GM19395 (cell line): ENCODE results near the gene FGFRL1.
"Not testable (repeated sequence)": the region's sequence is repeated elsewhere in the genome, so short reads cannot be mapped to it uniquely, and the experiment has no call there.

Experiments used
- ATAC-seq: cut with Tn5 transposase; IDR thresholded peaks from one replicate; pipeline ENCODE4 v1.9.1; 2021; ENCODE audit warnings: mild to moderate bottlenecking, moderate library complexity; ENCODE audit not compliant: unreplicated experiment

FGFRL1 gene

DNA sequence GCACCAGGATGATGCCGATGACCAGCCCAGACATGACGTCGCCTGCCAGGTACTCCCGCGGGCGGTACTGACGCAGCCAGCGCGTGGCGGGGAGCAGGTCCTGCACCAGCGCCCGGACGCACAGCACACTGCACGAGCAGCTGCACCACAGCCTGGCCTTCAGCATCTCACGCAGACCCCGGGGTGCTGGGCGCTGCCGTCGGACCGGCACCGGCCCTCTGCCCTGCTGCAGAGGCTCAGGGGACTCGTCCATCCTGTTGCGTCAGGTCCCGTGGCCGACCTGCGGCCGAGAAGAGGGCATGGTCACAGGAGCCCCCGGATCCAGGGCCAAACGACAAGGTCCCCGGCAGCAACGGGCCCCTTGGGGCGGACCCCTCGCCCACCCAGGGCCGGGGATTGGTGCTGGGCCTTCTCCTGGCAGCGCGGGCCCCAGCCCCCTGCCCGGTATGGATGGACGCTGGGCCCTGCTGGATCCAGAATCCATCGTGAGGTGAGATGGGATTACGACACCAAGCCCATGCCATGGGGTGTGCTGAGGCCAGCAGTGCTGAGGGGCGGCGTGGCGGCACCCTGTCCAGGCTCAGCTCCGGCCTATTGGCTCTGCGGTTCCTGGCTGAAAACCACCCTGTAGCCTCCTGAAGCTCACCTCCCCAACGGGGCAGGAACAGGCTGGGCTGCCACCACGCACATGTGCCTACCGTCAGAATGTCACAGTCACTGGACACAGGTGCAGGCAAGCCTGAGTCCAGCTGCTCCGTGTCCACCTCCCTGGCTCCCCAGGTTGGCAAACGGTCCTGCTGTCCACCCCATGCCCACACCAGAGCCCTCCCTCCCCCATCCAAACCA, 19.8 kb upstream of the FGFRL1 start:
- no peak for ATAC-seq

- no peak for ATAC-seq
These were observed 18.9 kb upstream of the FGFRL1 start for GRCh38 chr4:992297-993110.

DNA sequence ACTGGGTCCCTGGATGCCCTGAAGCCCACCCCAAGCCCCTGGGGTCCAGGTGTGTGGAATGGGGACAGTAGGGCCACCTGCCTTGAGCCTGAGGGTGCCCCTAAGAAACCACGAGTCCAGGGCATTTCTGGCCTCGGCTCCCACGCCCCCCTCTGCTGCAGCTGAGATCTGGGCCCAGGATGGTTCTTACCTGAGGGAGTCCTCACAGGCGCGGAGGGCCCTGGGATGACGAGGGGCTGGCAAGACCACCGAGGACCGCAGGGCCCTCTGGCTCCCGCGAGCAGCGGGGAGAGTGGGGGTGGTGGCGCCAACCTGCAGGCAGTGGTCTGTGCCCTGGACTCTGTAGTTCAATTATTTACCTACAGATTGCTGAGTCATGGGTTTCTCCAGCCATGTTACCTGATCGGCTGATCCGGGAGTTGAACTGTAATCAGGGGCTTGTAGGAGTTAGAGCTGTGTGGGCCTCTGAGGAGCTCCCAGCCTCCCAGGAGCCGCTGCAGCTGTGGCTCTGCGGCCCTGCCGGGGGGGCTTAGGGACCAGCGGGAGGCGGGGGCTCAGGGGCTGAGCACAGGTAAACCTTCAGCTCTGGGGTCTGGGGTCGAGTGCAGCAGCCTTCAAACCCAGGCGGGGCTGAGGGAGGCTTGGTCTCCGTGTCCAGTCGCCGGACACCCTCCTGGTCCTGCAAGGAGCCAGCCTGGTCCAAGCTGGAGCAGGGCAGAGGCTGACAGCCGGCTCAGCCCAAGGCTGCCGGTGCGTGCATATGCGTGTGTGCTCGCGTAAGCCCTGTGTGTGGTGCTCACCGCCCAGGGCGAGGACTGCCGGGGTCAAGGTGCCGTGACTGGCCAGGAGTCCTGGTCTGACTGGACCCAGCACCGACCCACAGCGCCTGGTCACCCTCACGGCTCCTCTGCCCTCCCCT, 18.1 kb upstream of the FGFRL1 start, which contains the start of gene SLC26A1:
TSS of gene SLC26A1 (minus strand) at position 294 of the 919 bp plus-strand sequence. CDS start 1,701 bp downstream, outside the sequence.
- ATAC-seq = no peak

DNA sequence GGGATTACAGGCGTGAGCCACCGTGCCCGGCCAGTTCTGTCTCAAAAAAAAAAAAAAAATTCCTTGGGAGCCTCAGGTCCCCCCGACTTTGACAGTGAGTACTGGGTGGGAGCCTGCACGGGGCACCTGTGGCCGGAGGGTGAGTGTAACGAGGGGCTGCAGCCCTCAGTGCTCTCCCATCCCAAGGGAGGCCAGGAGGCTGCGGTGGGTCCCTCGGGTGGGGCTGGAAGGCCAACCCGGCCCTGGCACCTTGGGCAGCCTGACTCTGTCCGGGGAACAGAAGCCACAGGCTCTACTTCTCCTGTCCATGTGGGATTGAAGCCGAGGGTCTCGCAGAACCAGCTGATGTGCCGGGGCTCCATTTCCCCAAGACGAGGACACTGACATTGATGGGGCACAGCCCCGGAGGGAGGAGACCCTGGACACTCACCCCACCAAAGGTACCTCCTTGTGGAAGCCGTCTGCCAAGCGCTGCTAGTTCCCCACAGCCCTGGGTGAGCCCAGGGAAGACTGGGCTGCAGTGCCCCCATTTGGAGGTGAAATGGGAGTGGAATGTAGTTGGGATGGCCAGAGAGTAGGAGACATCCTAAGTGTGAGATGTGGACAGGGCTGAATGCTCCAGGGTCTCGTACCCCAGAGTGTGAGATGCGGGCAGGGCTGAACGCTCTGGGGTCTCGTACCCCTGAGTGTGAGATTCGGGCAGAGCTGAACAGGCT, 16.0 kb upstream of the FGFRL1 start:
- ATAC-seq = no peak

DNA sequence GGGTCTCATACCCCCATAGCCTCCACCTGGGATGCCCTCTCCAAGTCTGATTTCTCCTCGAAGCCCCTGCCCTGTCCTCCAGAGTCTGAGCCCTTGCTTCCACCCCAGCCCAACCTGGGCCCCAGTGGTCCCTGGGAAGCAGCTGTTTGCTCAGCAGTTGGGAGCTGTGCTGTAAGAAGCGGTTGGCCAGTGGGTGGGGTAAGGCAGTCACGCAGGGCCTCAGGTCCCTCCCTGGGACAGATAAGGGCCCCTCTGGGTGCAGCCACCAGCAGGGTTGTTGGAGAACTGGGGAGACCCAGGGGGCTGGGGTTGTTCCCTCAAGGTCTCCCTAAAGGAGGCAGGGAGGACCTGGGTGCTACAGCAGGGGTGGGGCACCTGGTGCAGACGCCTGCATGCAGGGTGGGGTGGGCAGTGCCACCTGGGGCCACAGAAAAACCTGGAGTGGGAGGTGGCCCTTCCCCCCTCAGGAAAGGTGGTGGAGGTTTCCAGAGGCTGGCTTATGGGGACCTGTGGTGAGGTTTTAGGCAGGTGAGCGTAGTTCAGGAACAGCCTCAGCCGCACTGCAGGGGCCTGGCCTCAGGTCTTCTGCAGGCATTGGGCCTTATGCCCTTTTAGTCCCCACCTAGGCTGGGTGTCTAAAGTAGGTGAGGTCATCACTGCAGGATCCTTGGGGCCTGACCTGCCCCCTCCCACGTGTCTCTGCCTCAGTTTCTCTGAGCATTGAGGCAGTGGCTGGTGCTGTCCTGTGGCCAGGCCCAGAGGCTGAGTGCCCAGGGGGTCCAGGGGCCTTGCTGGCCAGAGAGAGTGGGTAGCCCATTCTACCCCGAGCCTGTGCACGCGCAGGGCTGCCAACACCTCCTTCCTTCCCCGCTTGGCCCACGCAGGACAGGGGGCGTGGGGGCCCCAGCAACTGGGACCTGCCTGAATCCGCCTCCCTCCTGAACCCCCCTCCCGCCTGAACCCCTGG, 15.1 kb upstream of the FGFRL1 start:
- no peak for ATAC-seq

GRCh38 chr4:996997-997374, 14.4 kb upstream of the FGFRL1 start:
- no peak for ATAC-seq

- ATAC-seq = no peak
These were observed 13.9 kb upstream of the FGFRL1 start for GRCh38 chr4:997375-998071.

DNA sequence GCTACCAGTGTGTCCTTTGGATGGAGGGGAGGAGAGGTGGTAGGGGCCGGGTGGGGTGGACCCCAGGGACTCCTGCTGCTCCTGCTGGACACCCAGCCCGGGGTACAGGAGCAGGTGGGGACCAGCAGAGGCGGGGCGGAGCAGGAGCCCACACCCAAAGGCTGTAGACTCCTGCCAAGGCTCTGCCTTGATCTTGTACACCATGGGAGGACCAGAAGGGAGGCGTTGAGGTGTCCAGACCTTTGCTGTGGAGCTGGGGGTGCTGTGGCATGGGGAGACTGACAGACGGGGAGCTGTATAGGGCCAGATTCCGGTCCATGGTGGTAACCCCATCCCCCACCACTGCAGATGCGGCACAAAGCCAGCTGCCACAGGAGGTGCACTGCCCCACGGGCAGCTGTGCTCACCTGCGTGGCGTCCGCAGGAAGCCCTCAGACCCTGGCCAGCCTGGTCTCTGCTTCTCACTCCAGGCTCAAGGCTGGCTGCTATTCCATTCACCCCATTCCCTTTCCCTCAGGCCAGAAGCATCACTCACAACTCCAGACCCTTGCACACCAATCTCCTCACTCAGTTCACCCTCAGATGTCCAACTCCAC, 13.2 kb upstream of the FGFRL1 start:
- no peak for ATAC-seq

DNA sequence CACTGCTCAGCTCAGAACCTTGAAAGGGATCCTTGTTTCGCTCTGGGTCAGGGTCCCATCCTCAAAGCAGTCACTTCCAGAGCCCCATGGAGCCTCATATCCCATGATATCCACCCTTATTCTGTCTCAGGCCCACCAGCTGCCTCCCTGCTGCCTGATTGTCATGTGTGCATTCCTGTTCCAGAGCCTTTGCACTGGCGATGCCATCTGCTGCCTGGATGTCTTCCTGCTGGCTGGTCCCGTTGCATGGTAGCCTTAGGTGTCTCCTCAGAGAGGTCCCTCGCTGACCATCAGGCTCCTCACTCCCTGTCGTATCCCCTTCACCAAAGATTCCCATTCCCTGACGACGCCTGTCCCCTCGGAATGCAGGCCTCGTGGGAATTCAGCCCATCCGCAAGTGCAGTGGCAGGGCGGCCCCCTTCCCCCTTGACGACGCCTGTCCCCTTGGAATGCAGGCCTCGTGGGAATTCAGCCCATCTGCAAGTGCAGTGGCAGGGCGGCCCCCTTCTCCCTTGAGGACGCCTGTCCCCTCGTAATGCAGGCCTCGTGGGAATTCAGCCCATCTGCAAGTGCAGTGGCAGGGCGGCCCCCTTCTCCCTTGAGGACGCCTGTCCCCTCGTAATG, 12.1 kb upstream of the FGFRL1 start:
- ATAC-seq = not testable (repeated sequence)

DNA sequence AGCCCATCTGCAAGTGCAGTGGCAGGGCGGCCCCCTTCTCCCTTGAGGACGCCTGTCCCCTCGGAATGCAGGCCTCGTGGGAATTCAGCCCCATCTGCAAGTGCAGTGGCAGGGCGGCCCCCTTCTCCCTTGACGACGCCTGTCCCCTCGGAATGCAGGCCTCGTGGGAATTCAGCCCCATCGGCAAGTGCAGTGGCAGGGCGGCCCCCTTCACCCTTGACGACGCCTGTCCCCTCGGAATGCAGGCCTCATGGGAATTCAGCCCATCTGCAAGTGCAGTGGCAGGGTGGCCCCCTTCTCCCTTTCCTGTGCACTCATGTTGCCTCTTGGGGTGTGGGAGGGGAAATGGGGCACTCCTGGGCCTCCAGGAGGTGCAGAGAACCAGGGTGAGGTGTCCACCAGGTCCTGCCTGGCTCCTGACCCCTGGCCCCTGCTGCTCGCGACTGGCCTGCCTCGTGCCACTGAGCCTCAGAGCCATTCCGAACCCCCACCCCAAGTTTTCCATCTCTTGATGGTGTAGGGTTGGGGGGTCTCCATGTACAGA, 11.5 kb upstream of the FGFRL1 start:
- ATAC-seq = no peak

GRCh38 chr4:1000686-1001260, 10.7 kb upstream of the FGFRL1 start:
- ATAC-seq = no peak

DNA sequence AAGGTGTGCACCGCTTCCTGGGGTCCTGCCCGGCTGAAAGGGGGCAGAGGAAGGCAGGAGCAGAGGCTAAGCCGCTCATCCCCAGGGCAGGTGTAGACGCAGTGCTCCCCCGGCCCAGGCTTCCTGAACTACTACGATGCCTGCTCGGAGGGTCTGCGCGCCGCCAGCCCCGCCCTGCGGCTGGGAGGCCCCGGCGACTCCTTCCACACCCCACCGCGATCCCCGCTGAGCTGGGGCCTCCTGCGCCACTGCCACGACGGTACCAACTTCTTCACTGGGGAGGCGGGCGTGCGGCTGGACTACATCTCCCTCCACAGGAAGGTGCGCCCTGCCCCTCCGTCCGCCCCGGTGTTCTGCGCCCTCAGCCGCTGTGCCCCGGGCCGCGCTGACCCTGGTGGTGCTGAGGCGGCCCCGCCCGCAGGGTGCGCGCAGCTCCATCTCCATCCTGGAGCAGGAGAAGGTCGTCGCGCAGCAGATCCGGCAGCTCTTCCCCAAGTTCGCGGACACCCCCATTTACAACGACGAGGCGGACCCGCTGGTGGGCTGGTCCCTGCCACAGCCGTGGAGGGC, 9.8 kb upstream of the FGFRL1 start:
- no peak for ATAC-seq

DNA sequence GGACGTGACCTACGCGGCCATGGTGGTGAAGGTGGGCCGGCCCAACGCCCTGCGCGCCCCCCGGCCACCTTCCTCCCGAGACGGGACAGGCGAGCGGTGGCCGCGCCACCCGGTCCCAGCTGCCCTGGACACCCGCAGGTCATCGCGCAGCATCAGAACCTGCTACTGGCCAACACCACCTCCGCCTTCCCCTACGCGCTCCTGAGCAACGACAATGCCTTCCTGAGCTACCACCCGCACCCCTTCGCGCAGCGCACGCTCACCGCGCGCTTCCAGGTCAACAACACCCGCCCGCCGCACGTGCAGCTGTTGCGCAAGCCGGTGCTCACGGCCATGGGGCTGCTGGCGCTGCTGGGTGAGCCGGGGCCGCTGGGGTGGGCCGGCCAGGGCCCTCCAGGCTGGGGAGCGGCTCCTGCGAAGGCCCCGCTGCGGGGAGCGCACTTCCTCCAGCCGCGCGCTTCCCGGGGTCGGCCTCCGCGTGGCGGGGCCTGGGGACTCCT, 9.2 kb upstream of the FGFRL1 start:
- ATAC-seq = no peak

DNA sequence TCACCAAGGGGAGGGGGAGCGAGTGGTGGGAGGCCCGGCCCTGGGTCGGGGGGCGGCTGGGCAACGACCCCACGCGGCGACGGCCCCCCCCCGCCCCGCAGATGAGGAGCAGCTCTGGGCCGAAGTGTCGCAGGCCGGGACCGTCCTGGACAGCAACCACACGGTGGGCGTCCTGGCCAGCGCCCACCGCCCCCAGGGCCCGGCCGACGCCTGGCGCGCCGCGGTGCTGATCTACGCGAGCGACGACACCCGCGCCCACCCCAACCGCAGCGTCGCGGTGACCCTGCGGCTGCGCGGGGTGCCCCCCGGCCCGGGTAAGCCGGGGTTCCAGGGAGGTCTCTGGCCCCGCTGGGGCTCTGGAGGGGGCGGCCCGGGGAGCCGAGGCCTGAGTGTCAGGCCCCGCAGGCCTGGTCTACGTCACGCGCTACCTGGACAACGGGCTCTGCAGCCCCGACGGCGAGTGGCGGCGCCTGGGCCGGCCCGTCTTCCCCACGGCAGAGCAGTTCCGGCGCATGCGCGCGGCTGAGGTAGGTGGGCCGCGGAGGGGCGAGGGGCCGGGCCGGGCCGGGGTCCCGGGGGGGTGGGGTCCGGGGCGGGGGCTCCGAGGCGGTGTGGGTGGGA, 8.7 kb upstream of the FGFRL1 start:
- ATAC-seq = no peak

GRCh38 chr4:1003271-1004070, 8.0 kb upstream of the FGFRL1 start:
- no peak for ATAC-seq
